SK-N-SH (cell line): ENCODE results near the gene MYO1E. TPM values are rescaled to one million over a fixed set of nuclear protein-coding genes. Genes with fewer than 3 reads are reported as not detected.

Experiments used
- CTCF ChIA-PET: fragments of 300-600, 350-600 bp; formaldehyde crosslinking; extraction: SDS; loops from one replicate; lab custom pipeline; 2021; lab: Yijun Ruan, JAX
- POLR2A ChIA-PET: fragments of 350-600 bp; sonication (Branson Sonifier 250); formaldehyde crosslinking; extraction: SDS; loops from one replicate; lab custom pipeline; 2020; ENCODE audit warnings: antibody characterized with exemption, inconsistent platforms; lab: Yijun Ruan, JAX
- DNase-seq: peaks from one replicate; pipeline ENCODE4 v3.0.0; 2012
- H2AFZ ChIP-seq: fragments of 200-600 bp; sonication (generic); 2 replicates; pipeline ENCODE4 v1.8.1; 2016; ENCODE audit warnings: antibody characterized with exemption, mild to moderate bottlenecking, low read depth
- H3F3A ChIP-seq: fragments of 200-600 bp; sonication (generic); replicated peaks from 2 replicates; pipeline ENCODE3; 2016; ENCODE audit warnings: antibody characterized with exemption, mild to moderate bottlenecking; ENCODE audit not compliant: insufficient read depth
- H3K27ac ChIP-seq, 2 experiments: fragments of 200-500 bp in 1 of 2; fragments of 200-600 bp in 1 of 2; sonication (Bioruptor generic) in 1 of 2; sonication (generic), shearing (Covaris generic) in 1 of 2; 2 replicates each; pipeline versions ENCODE4 v1.5.1 to v1.6.1; 2014 to 2016; ENCODE audit warnings: low read depth in 2 of 2, inconsistent platforms in 1 of 2, low read length in 1 of 2, mild to moderate bottlenecking in 1 of 2, mixed read lengths in 1 of 2
- H3K27me3 ChIP-seq: fragments of 200-600 bp; sonication (generic), shearing (Covaris generic); 2 replicates; pipeline ENCODE4 v1.6.1; 2016; ENCODE audit warnings: mixed run types; ENCODE audit not compliant: insufficient read depth
- H3K36me3 ChIP-seq, 2 experiments: fragments of 200-500 bp in 1 of 2; fragments of 200-600 bp in 1 of 2; sonication (Bioruptor generic) in 1 of 2; sonication (generic) in 1 of 2; replicated peaks in 1 of 2; 2 replicates each; pipeline versions ENCODE3 to v1.5.1; 2014 to 2016; ENCODE audit warnings: low read length in 1 of 2, mild to moderate bottlenecking in 1 of 2; ENCODE audit not compliant: insufficient read depth in 2 of 2, control insufficient read depth in 1 of 2
- H3K4me1 ChIP-seq, 2 experiments: fragments of 200-500 bp in 1 of 2; fragments of 200-600 bp in 1 of 2; sonication (Bioruptor generic) in 1 of 2; sonication (generic), shearing (Covaris generic) in 1 of 2; 2 replicates each; pipeline versions ENCODE4 v1.5.1 to v1.6.1; 2014 to 2016; ENCODE audit warnings: low read depth in 1 of 2, low read length in 1 of 2, mixed run types in 1 of 2; ENCODE audit not compliant: insufficient read depth in 2 of 2, control insufficient read depth in 1 of 2
- H3K4me2 ChIP-seq: fragments of 200-600 bp; sonication (generic), shearing (Covaris generic); 2 replicates; pipeline ENCODE4 v1.6.1; 2017; ENCODE audit warnings: mixed run types
- H3K4me3 ChIP-seq, 2 experiments: fragments of 200-500 bp in 1 of 2; fragments of 200-600 bp in 1 of 2; sonication (Bioruptor generic) in 1 of 2; sonication (generic), shearing (Covaris generic) in 1 of 2; 2 replicates each; pipeline versions ENCODE4 v1.5.1 to v1.8.1; 2014 to 2016; ENCODE audit warnings: low read depth in 2 of 2, inconsistent platforms in 1 of 2, low read length in 1 of 2, mild to moderate bottlenecking in 1 of 2, mixed read lengths in 1 of 2, moderate library complexity in 1 of 2
- H3K79me2 ChIP-seq: fragments of 200-600 bp; sonication (generic); 2 replicates; pipeline ENCODE4 v1.8.1; 2017; ENCODE audit warnings: mild to moderate bottlenecking; ENCODE audit not compliant: insufficient read depth
- H3K9ac ChIP-seq: fragments of 200-600 bp; sonication (generic); 2 replicates; pipeline ENCODE4 v1.6.1; 2017; ENCODE audit warnings: mixed run types
- H3K9me2 ChIP-seq: fragments of 200-600 bp; sonication (generic); 2 replicates; pipeline ENCODE4 v1.6.1; 2017; ENCODE audit warnings: mixed run types
- H3K9me3 ChIP-seq: fragments of 200-600 bp; sonication (generic); 2 replicates; pipeline ENCODE4 v1.6.1; 2017; ENCODE audit warnings: mixed run types, mild to moderate bottlenecking, moderate library complexity
- H4K20me1 ChIP-seq: fragments of 200-600 bp; sonication (generic); 2 replicates; pipeline ENCODE4 v1.6.1; 2017; ENCODE audit warnings: mild to moderate bottlenecking, mixed run types; ENCODE audit not compliant: insufficient read depth
- ELF1 ChIP-seq: IDR thresholded peaks from 2 replicates; pipeline ENCODE4 v1.4.0; 2012
- EZH2phosphoT487 ChIP-seq: fragments of 200-600 bp; sonication (generic); IDR thresholded peaks from 2 replicates; pipeline ENCODE4 v1.6.1; 2017; ENCODE audit warnings: low read depth, mixed run types, mild to moderate bottlenecking, antibody characterized with exemption, moderate library complexity, borderline replicate concordance
- NFIC ChIP-seq: IDR thresholded peaks from 2 replicates; pipeline ENCODE4 v1.4.0; 2012; ENCODE audit warnings: borderline replicate concordance
- NRF1 ChIP-seq: IDR thresholded peaks from 2 replicates; pipeline ENCODE4 v1.6.1; 2012; ENCODE audit warnings: low read depth, mild to moderate bottlenecking, low read length
- RAD21 ChIP-seq: IDR thresholded peaks from 2 replicates; pipeline ENCODE4 v1.6.1; 2012; ENCODE audit warnings: mild to moderate bottlenecking, low read length
- RFX5 ChIP-seq: IDR thresholded peaks from 2 replicates; pipeline ENCODE4 v1.6.1; 2012; ENCODE audit warnings: mild to moderate bottlenecking, improper control_type of control experiment, low read length
- SMC3 ChIP-seq: IDR thresholded peaks from 2 replicates; pipeline ENCODE4 v1.6.1; 2012; ENCODE audit warnings: low read depth, low read length, improper control_type of control experiment
- TCF12 ChIP-seq: IDR thresholded peaks from 2 replicates; pipeline ENCODE4 v1.4.0; 2012
- WGBS: methylation state at CpG from one replicate; pipeline ENCODE4 v1.1.6; 2017; ENCODE audit warnings: low lambda C conversion rate; 5-methylcytosine and 5-hydroxymethylcytosine counted together
- polyA plus RNA-seq, 3 experiments: library from polyadenylated mRNA; depleted of rRNA; stranded (reverse); fragments of >200 nt; gene quantifications; 2 replicates each; pipeline ENCODE4 v1.2.3, GENCODE V29; 2012
- TF ChIP-seq, protein P1 (sequence below): IDR thresholded peaks from 2 replicates; pipeline ENCODE4 v1.4.0; 2012; ENCODE audit warnings: low read depth, borderline replicate concordance
- TF ChIP-seq, protein P2 (sequence below): IDR thresholded peaks from 2 replicates; pipeline ENCODE4 v1.4.0; 2012; ENCODE audit warnings: low read depth, borderline replicate concordance
- TF ChIP-seq, protein P3 (sequence below): fragments of 200-600 bp; sonication (generic); IDR thresholded peaks from 2 replicates; pipeline ENCODE4 v1.6.1; 2017; ENCODE audit warnings: antibody characterized with exemption, mild to moderate bottlenecking, moderate library complexity

MYO1E gene
- polyA plus RNA-seq, 1 of the 3 experiments (the other 2 are of a cell fraction): 9.7 TPM

DNA sequence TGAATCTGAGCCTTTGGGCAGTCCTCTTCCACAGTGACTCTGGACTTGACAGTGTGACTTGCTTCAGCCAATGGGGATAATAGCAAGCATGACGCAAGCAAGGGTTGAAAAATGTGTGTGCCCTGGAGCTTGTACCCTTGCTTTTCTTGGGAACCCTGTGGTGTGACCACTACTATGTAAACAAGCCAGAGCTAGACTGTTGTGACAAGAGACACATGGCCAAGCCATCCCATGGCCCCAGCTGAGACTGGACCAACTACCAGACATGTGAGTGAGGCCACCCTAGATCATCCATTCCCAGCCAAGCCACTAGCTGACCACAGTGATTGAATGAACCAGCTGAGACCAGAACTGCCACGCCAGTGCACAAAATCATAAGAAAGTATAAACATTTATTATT, 11.8 kb downstream of the MYO1E start:
- TF ChIP-seq RAD21 (no peak), RFX5 (no peak), EZH2phosphoT487 (no peak), SMC3 (no peak), NFIC (no peak), NRF1 (no peak), ELF1 (no peak)
- TF ChIP-seq, protein P1, sequence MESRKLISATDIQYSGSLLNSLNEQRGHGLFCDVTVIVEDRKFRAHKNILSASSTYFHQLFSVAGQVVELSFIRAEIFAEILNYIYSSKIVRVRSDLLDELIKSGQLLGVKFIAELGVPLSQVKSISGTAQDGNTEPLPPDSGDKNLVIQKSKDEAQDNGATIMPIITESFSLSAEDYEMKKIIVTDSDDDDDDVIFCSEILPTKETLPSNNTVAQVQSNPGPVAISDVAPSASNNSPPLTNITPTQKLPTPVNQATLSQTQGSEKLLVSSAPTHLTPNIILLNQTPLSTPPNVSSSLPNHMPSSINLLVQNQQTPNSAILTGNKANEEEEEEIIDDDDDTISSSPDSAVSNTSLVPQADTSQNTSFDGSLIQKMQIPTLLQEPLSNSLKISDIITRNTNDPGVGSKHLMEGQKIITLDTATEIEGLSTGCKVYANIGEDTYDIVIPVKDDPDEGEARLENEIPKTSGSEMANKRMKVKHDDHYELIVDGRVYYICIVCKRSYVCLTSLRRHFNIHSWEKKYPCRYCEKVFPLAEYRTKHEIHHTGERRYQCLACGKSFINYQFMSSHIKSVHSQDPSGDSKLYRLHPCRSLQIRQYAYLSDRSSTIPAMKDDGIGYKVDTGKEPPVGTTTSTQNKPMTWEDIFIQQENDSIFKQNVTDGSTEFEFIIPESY: no peak
- TF ChIP-seq, protein P2, sequence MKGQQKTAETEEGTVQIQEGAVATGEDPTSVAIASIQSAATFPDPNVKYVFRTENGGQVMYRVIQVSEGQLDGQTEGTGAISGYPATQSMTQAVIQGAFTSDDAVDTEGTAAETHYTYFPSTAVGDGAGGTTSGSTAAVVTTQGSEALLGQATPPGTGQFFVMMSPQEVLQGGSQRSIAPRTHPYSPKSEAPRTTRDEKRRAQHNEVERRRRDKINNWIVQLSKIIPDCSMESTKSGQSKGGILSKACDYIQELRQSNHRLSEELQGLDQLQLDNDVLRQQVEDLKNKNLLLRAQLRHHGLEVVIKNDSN: no peak
- Histone ChIP-seq H3K4me1 (no peaks in the 10 kb centered on the region), H3K4me2 (no peak overlapping the region), H3K9me2 (no peaks in the 10 kb centered on the region), H2AFZ (no peak overlapping the region), H3K36me3 (no peaks in the 10 kb centered on the region), H4K20me1 (no peaks in the 10 kb centered on the region), H3K27me3 (no peaks in the 10 kb centered on the region), H3K9me3 (no peaks in the 10 kb centered on the region), H3F3A (no peaks in the 10 kb centered on the region), H3K79me2 (peaks cover 81% of the 10 kb centered on the region), H3K9ac (no peak overlapping the region), H3K4me3 (no peak overlapping the region), H3K27ac (no peak overlapping the region)
- POLR2A ChIA-PET: no interaction called here
- CTCF ChIA-PET: interaction anchor here (1.3 to 1.6 kb wide), 3 partner anchors 11 to 133 kb away, joined by 4 read pairs; no protein-coding TSS in a partner anchor
- whole genome bisulfite sequencing: 95% methylated on average over 2 of the region's 2 CpGs
- DNase-seq: no peak

DNA sequence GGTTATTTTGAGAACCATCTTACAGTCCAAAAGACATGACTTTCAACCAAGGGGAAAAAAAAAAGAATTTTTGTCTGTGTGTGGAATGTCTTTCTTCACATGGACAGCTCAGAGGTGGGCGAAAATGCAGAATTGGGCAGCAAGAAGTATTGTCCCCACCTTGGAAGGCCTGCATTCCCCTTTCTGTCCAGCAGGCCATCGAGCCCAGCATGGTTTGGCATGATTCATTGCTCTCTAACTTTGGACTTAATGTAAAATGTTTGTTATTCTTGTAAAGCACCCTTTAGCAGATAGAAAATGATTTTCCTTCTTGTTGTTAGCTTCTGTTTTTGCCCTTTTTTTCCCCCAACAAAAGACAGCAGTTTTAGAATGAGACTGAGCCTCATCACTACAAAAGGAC, 12.4 kb downstream of the MYO1E start:
- no peak for DNase-seq
- no peak for TF ChIP-seq TCF12
- TF ChIP-seq, protein P3, sequence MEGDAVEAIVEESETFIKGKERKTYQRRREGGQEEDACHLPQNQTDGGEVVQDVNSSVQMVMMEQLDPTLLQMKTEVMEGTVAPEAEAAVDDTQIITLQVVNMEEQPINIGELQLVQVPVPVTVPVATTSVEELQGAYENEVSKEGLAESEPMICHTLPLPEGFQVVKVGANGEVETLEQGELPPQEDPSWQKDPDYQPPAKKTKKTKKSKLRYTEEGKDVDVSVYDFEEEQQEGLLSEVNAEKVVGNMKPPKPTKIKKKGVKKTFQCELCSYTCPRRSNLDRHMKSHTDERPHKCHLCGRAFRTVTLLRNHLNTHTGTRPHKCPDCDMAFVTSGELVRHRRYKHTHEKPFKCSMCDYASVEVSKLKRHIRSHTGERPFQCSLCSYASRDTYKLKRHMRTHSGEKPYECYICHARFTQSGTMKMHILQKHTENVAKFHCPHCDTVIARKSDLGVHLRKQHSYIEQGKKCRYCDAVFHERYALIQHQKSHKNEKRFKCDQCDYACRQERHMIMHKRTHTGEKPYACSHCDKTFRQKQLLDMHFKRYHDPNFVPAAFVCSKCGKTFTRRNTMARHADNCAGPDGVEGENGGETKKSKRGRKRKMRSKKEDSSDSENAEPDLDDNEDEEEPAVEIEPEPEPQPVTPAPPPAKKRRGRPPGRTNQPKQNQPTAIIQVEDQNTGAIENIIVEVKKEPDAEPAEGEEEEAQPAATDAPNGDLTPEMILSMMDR: peak; percentile 35
- 100% methylated on average over 2 of the region's 2 CpGs for WGBS
- no peaks in the 10 kb centered on the region for H3K36me3 ChIP-seq
- no peaks in the 10 kb centered on the region for H3K4me1 ChIP-seq
- H3F3A ChIP-seq: no peaks in the 10 kb centered on the region
- peaks cover 79% of the 10 kb centered on the region for H3K79me2 ChIP-seq
- no peak overlapping the region for H3K9ac ChIP-seq
- CTCF ChIA-PET: interaction anchor here (1.3 to 1.6 kb wide), 3 partner anchors 11 to 133 kb away, joined by 4 read pairs; no protein-coding TSS in a partner anchor
- POLR2A ChIA-PET: no interaction called here
- H3K27ac ChIP-seq: no peak overlapping the region
- no peaks in the 10 kb centered on the region for H4K20me1 ChIP-seq
- no peaks in the 10 kb centered on the region for H3K27me3 ChIP-seq
- H2AFZ ChIP-seq: no peak overlapping the region
- no peaks in the 10 kb centered on the region for H3K9me3 ChIP-seq
- H3K4me3 ChIP-seq: no peak overlapping the region
- H3K4me2 ChIP-seq: no peak overlapping the region
- H3K9me2 ChIP-seq: no peaks in the 10 kb centered on the region
